ENCODE results near the gene GP5.

The GP5 gene

DNA sequence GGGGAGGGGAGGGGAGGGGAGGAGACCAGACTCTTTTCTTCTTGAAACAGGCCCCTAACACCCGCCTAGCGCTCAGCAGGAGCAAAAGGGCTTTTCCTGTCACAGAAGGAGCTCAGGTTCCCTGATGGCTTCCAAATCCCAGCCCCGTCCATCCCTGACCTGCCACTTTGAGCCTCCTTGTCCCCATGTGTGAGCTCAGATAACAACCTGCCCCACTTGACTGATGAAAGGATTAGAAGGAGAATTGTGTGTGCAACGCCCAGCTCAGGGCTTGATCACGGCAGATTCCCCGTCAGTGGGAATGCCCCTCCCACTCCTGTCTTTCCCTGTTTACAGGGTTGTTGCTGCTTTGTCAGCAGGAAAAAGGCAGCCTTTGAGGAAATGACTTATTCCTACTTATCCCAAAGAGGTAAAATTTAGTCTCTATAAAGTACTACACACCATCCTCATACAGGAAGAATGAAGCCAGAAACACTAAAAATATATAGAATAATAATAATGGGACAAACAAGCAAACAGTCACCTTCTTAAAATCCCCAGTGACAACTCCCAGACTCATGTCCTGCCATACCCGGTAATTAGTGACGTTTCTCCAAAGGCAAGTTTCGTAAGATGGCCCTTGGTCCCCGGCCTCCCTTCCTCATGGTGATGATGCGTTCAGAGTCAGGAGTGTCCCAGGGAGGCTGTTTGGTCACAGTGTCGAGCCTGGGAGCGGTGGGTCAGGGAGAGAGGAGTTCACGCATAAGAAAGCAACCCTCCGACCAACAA is 23.4 kb downstream of the GP5 start:
- peak; percentile 22 to 49 for DNase-seq

DNA sequence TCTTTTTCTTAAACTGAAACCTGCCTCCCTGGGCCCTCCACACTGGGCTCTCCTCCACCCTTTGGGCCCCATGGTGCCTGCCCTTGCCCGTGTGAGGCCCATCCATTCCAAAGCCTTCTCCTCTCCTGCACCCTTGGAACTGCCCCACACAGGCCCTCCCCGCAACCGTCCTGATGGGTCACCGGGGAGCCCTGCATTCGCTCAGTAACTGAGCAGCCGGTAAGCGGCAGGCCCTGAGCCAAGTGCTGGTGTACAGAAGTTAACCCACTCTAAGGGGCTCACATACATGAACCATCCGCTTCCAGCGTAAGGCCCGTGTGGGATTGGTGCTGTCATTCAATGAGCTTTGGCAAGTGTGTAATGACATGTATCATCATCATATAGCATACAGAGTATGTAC is 24.1 kb downstream of the GP5 start:
- no peak for DNase-seq

DNA sequence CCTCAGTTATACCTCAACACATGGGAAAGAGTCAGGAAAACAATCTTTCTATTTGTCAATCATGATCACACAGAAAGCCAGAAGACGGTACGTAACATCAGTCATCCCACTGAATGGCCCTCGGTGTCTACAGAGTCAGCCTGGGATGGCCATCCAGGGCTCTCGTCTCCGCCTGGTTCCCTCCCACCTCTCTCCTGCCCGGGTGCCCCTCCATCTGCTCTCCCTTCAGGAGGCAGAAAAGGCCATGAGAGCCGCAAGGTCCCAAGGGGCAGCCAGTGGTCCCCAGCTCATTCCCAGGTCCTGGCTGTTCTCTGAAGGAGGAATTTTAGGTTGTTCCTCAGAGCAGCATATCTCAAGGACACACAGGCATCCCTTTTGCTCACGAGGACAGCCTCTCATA is 25.2 kb downstream of the GP5 start:
- DNase-seq, result no peak

DNA sequence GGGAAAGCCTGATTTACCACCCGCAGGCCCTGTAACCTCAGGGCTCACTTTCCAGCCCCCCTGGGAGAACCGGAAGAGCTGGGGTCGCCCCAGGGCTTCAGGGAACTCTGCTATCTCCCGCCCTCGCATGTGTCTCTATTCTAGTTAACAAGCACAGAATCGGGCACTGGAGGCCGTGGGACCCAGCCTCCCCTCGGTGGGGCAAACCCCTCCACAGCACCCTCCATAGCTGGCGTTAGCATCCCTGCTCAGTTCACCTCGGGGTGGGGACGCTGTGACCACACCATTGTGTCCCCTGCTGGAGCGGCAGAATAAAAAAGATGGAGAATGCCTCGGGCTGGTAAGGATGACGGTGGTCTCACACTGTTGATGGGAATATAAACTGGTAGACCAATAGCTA is 26.0 kb downstream of the GP5 start:
- no peak for DNase-seq

DNA sequence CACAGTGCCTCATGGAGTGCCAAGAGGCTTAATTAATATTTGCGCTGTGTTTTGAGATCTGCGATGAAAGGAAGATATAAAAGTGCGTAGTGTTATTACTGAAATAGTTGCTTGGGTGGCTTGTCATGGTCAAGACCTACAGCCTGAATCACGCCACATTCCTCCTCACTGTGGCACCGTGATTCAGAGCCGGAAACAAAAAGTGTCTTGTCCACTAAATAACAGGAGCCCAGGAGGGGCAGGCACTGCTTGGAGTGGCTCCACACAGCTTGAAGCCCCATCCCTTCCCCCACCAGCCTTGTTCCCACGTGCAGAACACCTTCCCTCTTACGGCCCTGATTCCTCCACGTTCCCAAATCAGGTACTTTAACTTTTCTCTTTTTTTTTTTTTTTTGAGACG is 28.3 kb downstream of the GP5 start:
- no peak for DNase-seq

DNA sequence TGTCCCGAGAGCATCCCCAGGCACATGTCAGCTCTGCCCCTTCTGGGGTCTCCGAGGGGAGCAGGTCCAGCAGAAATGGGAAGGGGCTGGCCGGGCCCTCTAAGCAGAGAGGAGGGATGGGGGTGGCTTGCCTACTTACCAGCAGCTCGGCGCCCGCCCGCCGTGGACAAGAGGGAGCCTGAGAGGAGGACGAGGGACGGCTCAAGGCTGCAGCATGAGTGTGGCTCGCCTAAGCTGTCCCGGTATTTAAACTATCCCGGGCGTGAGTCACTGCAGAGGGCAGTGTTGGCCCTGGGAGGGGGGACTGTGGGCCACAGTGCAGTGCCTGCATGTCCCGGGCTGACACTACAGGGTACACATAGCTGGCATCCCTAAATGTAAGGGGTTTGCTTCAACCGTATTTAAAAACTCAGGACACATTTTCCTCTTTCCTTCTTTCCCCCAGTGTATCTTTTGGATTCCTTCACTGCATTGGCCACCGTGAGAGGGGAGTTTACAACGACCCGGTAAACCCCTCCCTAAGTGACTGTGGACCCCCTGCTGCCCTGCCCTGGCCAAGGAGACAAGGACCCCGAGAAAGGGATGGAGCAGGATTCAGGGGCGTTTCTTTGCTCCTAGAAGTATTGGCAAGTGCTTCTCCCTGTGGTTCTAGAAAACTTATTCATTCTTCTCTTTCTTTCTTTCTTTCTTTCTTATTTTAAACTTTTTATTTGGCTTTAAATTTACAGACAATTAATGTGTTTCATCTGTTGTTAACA is 29.4 kb downstream of the GP5 start, which contains the start of gene LRRC15:
TSS of gene LRRC15 (minus strand) at position 222 of the 758 bp plus-strand sequence. CDS start 8,700 bp downstream, outside the sequence.
- DNase-seq, result no peak

DNA sequence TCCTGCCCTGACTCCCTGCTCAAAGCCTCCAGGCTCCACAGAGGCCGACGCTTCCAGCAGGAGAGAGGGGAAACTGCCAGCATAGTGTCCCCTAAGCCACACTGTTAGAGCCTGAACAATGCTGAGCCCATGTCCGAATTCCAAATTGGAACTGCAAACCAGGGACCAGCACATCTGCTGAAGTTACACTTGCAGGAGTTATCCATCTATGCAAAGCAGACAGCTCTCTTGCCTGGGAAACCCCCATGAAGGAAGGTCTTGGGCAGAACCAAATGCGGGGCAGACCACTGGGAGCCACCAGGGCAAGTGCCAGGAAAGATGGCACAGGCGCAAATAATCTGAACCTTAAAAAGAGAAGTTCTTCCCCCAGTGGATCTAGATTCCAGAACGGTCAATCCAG is 30.1 kb downstream of the GP5 start:
- no peak for DNase-seq

DNA sequence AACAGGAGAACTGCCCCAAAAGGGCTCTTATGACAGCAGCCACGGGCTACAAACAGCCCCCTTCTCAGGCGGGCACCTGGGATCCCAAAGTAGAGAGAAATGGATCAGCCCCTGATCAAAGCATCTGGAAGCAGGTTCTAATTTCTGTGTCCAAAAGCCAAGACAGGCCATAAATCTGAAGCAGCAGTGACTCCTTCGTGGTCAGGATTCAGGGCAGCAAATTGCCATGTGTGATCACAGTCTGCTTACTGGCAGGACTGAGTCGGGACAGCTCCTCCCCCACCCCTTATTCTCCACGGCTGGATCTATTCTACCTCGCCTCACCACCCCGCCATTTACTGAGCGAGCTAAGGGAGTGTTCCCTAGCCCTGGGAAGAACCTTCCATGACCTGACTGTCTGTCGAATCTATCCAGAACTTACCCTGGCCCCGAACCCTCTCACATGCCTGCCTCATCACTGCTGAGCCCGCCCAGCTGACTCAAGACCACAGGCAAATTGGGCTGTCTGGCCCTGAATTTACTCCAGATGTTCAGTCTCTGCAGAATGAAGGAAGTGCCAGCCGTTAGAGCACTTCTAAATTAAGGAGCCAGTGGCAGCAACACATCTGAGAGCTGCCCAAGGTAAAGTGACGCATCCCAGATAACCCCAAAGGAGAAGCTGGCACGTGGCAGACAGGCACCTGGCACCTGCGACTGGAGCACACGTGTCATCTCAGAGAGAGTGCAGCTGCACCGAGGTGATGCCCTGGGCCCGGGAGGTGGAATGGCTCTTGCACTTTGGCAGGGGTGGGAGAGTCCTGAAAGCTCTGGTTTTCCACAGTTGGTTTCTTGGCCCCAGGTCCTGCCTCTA is 30.8 kb downstream of the GP5 start:
- no peak for DNase-seq

DNA sequence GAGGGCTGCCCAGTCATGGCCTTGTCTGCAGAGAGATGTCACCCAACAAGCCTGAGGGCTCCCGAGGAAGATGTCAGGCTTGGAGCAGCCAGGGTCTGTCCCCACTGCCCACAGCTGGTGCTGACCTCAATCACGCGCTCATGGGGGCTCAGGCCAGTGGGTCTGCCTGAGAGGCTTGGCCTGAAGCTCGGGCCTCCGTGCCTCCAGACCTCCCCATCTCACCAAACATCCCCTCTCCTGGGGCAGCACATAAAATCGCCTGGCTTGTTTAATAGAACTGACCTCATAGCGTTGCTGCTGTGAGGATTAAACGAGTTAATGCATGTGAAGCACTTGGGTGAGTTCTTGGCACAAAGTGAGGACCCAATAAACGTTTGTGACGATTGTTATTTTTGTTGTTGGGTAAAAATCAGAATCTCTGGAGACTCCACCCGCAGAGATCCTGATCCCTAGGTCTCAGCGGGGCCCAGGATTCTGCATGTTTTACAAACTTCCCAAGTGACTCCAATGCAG is 33.0 kb downstream of the GP5 start:
- DNase-seq, result no peak

DNA sequence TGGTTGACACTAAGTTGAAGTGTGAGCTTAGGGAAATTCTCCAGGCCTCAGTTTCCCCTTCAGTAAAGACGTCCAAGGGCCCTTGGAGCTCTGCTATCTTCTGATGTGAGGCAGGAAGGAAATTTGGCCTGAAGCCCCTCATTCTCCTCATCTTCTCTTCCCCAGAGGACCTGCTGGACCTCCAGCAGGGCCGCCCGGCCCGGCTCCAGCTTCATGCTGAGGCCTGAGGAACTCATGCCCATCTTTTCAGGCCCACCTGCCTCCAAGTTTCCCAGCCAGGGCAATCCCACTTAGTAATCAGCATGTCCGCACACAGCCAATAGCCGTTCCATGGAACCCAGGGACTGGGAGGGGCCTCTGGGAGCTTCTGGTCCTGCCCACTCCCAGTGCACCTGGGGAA is 33.5 kb downstream of the GP5 start:
- no peak for DNase-seq

DNA sequence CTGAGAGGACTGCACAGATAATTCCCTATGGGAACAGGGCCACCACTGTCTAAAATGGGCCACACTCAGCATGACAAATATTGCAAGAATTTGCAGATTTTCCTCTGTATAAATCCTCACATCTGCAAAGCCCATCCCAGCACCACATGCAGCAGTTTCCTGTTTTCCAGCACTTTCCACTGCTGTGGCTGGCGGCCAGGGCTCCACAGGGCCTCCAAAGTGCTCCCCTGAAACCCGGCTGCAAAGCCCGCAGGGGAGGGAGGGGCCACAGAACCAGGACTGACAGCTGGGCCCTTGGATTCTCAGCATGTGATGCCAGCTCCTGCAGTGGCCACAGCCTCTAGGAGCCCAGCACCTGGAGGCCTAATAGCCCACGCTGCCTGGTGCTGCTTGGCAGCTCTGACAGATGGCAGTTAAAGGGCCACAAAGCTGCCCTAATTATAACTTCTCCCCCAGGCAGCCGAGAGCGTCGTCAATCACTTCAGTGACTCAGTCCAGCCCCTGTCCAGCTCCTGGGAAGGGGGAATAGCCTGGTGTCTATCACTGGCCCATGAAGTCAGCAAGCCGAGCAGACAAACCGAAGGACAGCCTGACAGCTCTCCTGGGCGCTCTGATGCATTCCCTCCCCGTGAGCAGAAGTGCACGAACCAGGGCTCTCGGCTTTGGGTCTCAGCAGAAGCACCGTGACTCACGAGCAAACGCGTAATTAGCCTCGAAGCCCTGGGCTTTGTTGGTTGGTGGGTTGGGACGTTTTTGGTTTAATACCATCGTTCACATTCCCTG is 34.2 kb downstream of the GP5 start:
- DNase-seq, result no peak

DNA sequence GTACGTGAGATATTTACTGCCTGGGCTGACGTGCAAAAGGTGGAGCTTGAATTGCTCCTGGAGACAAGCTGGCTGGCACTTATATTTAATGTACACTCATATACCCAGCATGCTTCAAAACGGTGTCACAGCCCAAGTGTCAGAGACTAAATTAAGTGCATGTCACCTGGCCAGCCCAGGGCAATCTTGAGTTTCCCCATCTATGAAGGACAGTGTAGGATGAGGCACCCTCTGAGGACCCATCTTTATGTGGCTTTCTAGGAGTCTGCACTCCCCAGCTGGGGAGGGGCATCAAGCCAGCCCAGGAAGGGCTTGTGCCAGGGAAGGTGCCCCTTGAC is 34.8 kb downstream of the GP5 start:
- no peak for DNase-seq

DNA sequence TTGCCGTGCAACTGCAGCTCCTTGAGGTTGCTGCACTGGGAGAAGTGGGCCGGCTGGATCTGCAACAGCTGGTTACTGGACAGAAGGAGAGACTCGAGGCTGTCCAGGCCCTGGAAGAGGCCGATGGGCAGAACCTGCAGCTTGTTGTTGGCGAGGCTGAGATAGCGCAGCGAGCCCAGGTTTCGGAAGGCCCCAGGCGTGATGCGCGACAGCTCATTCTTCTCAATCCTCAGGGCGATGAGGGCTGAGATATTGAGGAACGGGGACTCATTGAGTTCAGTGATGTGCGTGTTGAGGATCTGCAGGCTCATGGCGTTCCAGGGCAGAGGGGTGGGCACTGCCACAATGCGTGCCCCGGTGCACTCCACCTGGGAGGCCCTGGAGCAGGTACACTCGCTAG is 38.5 kb downstream of the GP5 start:
- DNase-seq, result no peak

DNA sequence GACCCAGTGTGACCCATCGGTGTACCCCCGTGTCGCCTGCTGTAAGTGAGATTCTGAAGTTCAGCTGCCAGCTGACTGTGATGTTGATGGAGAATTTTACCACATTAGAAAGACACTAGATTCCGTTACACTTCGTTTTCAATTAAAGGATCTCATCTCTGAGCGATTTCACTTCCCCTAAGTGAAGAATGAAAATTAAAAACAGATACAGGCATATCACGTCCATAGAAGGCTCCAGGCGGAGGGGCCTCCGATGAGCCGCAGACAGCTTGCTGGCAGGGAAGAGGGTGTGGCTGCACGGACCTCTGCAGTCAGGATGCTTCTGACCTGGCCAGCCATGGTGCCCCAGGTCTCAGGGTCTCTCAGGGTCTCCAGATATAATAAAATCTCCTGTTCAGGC is 41.4 kb downstream of the GP5 start:
- DNase-seq, result no peak

DNA sequence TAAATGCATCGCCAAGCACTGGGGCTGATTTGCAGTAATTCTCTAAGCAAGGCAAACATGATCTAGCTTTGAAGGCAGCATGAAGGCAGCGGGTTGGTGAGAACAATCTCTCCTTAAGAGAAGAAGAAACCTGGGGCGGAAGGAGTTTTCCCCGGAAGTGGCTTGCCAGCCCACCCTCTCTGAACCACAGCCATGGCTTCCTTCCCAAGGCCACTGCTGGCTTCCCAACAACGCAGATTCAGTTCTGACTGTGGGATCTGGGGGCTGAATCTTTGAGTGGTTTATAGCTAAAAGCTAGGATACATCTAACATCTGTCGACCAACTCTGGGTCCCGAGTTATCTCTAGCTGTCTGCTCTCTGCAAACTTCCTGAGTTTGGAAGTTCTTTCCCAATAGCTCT is 43.7 kb downstream of the GP5 start:
- DNase-seq, result no peak

DNA sequence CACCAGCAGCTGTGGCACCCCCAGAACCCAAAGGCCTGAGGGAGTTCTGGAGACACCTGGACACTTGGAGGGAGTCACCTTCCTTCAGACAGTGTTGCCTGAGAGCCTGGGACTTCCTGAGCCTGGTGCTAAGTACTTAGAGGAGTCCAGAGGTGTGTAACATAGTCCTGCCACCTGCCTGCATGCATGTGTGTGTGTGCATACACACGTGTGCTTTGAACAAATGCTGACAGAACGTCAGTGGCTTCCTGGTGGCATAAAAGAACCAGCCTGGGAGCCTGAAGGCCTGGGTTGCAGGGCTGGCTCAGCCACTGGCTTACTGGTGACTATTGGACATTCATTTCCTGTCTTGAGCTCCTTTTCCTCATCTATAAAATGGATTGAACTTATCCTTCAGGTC is 44.8 kb downstream of the GP5 start:
- DNase-seq, result no peak

DNA sequence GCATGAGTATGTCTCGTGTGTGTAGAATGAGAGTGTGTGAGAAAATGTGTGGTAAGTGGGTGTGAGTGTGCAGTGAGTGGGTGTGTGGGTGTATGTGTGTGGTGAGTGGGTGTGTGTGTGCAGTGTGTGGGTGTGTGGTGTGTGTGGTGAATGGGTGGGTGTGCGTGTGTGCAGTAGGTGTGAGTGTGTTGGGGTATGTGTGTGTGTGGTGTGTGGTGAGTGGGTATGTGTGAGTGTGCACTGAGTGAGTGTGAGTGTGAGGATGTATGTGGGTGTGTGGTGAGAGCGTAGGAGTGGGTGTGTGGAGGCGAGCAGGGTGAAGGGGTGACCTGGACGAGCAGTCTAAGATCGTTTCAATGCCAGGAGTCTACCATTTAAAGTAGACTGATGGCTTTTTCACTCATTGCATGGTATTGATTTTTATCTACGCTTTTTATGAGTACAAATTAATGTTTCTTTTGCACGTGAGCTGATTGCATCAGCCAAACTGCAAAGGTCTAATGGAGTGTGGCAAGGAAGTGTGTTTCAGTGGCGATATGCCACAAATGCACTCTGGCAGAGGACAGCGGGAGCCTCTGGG is 46.3 kb downstream of the GP5 start:
- no peak for DNase-seq

DNA sequence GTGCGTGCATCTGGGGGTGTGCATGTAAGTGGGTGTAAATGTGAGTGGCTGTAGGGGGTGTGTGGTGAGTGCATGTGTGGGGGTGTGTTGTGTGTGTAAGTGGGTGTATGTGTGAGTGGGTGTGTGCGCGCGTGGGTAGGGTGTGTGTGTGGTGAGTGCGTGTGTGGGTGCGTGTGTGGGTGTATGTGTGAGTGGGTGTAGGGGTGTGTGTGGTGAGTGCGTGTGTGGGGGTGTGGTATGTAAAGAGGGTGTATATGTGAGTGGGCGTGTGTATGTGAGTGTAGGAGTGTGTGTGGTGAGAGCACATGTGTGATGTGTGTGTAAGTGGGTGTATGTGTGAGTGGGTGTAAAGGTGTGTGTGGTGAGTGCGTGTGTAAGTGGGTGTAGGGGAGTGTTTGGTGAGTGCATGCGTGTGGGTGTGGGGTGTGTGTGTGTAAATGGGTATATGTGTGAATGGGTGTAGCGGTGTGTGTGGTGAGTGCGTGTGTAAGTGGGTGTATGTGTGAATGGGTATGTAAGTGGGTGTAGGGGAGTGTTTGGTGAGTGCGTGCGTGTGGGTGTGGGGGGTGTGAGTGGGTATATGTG is 47.0 kb downstream of the GP5 start:
- no peak for DNase-seq

DNA sequence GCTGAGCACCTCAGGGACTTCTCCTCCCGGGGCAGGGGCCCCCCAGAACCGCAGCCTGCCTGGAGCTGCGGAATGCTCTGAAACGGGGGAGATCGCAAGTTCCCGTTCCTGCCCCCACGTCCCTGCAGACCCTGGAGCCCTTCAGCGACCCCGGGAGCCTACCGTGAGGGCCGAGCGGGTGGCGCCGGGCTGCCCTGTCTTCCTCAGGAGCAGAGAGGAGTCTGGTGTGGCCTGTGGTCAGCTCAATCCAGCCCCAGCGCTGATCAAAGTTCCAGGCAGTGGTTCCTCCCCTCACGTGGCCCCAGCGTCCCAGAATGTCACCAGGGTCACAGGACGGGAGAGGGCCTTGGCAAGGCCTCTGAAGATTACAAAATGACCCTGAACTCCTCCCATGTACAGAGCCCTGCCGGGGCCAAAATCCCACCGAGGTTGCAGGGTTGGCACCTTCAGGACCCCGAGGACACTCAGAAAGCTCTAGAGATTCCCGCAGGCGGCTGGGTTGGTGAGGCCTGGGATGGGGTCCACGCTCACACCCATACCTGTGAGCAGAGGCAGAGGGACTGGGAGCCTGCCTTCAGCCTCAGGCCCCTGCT is 47.9 kb downstream of the GP5 start, which contains the start of gene CPN2:
TSS of gene CPN2 (minus strand) at position 249 of the 593 bp plus-strand sequence. CDS start 8,626 bp downstream, outside the sequence.
- DNase-seq, result no peak

DNA sequence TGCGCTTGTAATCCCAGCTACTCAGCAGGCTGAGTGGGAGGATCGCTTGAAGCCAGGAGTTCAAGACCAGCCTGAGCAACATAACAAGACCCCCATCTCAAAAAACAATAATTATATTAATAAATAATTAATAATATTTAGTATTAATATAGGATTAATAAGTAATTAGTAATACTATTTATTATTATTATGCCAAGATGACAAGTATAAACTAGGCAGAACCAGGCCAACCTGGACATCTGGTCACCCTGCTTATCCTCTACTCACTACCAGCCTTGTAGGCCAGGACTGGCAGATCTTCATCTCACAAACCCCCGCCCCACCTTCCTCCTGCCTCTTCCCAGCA is 48.4 kb downstream of the GP5 start:
- DNase-seq, result no peak

DNA sequence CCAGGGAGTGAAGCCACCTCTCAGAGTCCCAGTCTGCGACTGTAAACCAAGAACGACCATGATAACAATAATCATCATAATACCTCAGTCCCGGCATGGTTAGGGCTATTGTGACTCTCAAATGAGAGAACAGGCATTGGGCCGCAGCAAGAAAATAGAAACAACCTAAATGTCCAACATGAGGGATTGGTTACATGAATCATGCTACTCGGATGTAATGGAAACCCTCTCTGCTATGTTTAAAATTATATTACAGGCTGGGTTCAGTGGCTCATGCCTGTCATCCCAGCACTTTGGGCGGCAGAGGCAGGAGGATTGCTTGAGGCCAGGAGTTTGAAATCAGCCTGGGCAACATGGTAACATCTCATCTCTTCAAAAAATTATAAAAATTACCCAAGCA is 50.7 kb downstream of the GP5 start:
- DNase-seq, result no peak

Data from NCI-H187 (cell line).